Measurements from ENCODE around the gene CDKN3. TPM values are rescaled to one million over a fixed set of nuclear protein-coding genes. Genes with fewer than 3 reads are reported as not detected.
"Not testable (repeated sequence)": the region's sequence is repeated elsewhere in the genome, so short reads cannot be mapped to it uniquely, and the experiment has no call there.

Gene CDKN3
- total RNA-seq, 2 experiments from 2014 or later: 150 to 157 TPM

DNA sequence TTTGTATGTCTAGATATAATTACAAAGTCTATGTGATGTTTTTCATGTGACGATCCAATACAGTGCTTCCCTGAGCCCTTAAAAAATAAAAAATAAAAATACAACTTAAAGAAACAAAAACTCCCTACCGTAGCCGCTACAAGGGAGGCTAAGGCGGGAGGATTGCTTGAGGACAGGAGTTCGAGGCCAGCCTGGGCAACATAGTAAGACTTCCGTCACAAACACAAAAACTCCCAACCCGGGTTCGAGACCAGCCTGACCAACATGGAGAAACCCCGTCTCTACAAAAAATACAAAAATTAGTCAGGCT is 669 bp upstream of the CDKN3 start:
- no peak for DNase-seq (ENCODE audit: low spot score)
- ChIA-PET CTCF (ENCODE audit: unreplicated experiment) (no interaction called here), POLR2A (interaction anchor here (0.7 to 2.0 kb wide), 9 partner anchors 38 to 783 kb away, joined by 3 to 11 read pairs (median 5); partner anchors contain the start of gene CGRRF1)
- TSS peak; percentile 99 for BruUV-seq (replicated peaks)
- H4K20me1 ChIP-seq (ENCODE audit: insufficient read depth, low read length): peaks cover 4% of the 10 kb centered on the region; the same call in 1 of the 2 replicates
- TF ChIP-seq, protein P1, sequence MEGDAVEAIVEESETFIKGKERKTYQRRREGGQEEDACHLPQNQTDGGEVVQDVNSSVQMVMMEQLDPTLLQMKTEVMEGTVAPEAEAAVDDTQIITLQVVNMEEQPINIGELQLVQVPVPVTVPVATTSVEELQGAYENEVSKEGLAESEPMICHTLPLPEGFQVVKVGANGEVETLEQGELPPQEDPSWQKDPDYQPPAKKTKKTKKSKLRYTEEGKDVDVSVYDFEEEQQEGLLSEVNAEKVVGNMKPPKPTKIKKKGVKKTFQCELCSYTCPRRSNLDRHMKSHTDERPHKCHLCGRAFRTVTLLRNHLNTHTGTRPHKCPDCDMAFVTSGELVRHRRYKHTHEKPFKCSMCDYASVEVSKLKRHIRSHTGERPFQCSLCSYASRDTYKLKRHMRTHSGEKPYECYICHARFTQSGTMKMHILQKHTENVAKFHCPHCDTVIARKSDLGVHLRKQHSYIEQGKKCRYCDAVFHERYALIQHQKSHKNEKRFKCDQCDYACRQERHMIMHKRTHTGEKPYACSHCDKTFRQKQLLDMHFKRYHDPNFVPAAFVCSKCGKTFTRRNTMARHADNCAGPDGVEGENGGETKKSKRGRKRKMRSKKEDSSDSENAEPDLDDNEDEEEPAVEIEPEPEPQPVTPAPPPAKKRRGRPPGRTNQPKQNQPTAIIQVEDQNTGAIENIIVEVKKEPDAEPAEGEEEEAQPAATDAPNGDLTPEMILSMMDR (conservative IDR thresholded peaks at IDR 0.05; ENCODE audit: low read length): no peak
- no peak for TF ChIP-seq EZH2phosphoT487 (IDR thresholded peaks at IDR 0.05; ENCODE audit: borderline replicate concordance, low read depth, low read length)
- H3K4me3 ChIP-seq (ENCODE audit: low read depth, low read length, poor library complexity, severe bottlenecking): peak overlapping the region; percentile 62
- peaks cover 22% of the 10 kb centered on the region for H3K36me3 ChIP-seq (ENCODE audit: insufficient read depth, low read length)
- H2AFZ ChIP-seq (ENCODE audit: low read length): peak overlapping the region; percentile 95
- H3K4me2 ChIP-seq (ENCODE audit: low read length): peak overlapping the region; percentile 67
- H3K79me2 ChIP-seq (ENCODE audit: insufficient read depth, low read depth, low read length): peaks cover 42% of the 10 kb centered on the region
- H3K4me1 ChIP-seq (ENCODE audit: insufficient read depth, low read length, poor library complexity, severe bottlenecking): peaks cover 31% of the 10 kb centered on the region
- H3K27ac ChIP-seq (ENCODE audit: low read depth, low read length, poor library complexity, severe bottlenecking): peak overlapping the region; percentile 66
- intact Hi-C loops (cut with micrococcal nuclease; ENCODE audit: unreplicated experiment): loop anchor here (2.0 to 10.0 kb wide), 4 partner anchors 45 to 1244 kb away; partner anchors contain the start of genes CNIH1, DDHD1 and GMFB
- H3K9me3 ChIP-seq (ENCODE audit: low read length): no peaks in the 10 kb centered on the region
- H3K9me2 ChIP-seq (ENCODE audit: insufficient read depth, low read length): no peaks in the 10 kb centered on the region

- no peaks in the 10 kb centered on the region for H3K9me2 ChIP-seq (ENCODE audit: insufficient read depth, low read length)
- DNase-seq (ENCODE audit: low spot score): no peak
- H3K4me2 ChIP-seq (ENCODE audit: low read length): peak overlapping the region; percentile 100
- peak overlapping the region; percentile 96 for H3K4me3 ChIP-seq (ENCODE audit: low read depth, low read length, poor library complexity, severe bottlenecking)
- BruUV-seq (replicated peaks): TSS peak; percentile 17
- intact Hi-C loops (cut with micrococcal nuclease; ENCODE audit: unreplicated experiment): loop anchor here (5.0 to 10.0 kb wide), 2 partner anchors 785 to 1247 kb away; partner anchors contain the start of gene DDHD1
- no peak overlapping the region for H2AFZ ChIP-seq (ENCODE audit: low read length)
- peaks cover 4% of the 10 kb centered on the region; the same call in 1 of the 2 replicates for H4K20me1 ChIP-seq (ENCODE audit: insufficient read depth, low read length)
- H3K27ac ChIP-seq (ENCODE audit: low read depth, low read length, poor library complexity, severe bottlenecking): no peak overlapping the region
- TF ChIP-seq EZH2phosphoT487 (IDR thresholded peaks at IDR 0.05; ENCODE audit: borderline replicate concordance, low read depth, low read length): no peak
- TF ChIP-seq, protein P1 (conservative IDR thresholded peaks at IDR 0.05; ENCODE audit: low read length): no peak
- H3K36me3 ChIP-seq (ENCODE audit: insufficient read depth, low read length): peaks cover 53% of the 10 kb centered on the region
- POLR2A ChIA-PET: interaction anchor here (0.6 kb wide), 3 partner anchors 11 to 492 kb away, joined by 3 to 8 read pairs (median 5); no protein-coding TSS in a partner anchor
- H3K79me2 ChIP-seq (ENCODE audit: insufficient read depth, low read depth, low read length): peaks cover 58% of the 10 kb centered on the region
- CTCF ChIA-PET (ENCODE audit: unreplicated experiment): interaction anchor here (0.6 kb wide), 1 partner anchor 20 kb away, joined by 3 read pairs; no protein-coding TSS in a partner anchor
- H3K9me3 ChIP-seq (ENCODE audit: low read length): peaks cover 6% of the 10 kb centered on the region; the same call in 1 of the 2 replicates
- peaks cover 31% of the 10 kb centered on the region for H3K4me1 ChIP-seq (ENCODE audit: insufficient read depth, low read length, poor library complexity, severe bottlenecking)
Measured at GRCh38 chr14:54399560-54399959, 2.8 kb downstream of the CDKN3 start.

DNA sequence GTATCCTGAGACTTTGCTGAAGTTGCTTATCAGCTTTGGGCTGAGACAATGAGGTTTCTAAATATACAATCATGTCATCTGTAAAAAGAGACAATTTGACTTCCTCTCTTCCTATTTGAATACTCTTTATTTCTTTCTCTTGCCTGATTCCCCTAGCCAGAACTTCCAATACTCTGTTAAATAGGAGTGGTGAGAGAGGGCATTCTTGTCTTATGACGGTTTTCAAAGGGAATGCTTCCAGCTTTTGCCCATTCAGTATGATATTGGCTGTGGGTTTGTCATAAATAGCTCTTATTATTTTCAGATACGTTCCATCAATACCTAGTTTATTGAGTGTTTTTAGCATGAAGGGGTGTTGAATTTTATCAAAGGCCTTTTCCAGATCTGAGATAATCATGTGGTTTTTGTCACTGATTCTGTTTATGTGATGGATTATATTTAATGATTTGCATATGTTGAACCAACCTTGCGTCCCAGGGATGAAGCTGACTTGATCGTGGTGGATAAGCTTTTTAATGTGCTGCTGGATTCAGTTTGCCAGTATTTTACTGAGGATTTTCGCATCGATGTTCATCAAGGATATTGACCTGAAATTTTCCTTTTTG is 6.7 kb downstream of the CDKN3 start:
- POLR2A ChIA-PET: interaction anchor here (2.1 kb wide), 1 partner anchor 9 kb away, joined by 8 read pairs; no protein-coding TSS in a partner anchor
- H3K9me3 ChIP-seq (ENCODE audit: low read length); CTCF ChIA-PET (ENCODE audit: unreplicated experiment); DNase-seq (ENCODE audit: low spot score); H3K4me3 ChIP-seq (ENCODE audit: low read depth, low read length, poor library complexity, severe bottlenecking); H2AFZ ChIP-seq (ENCODE audit: low read length); H3K9me2 ChIP-seq (ENCODE audit: insufficient read depth, low read length); intact Hi-C loops (cut with micrococcal nuclease; ENCODE audit: unreplicated experiment); H3K27ac ChIP-seq (ENCODE audit: low read depth, low read length, poor library complexity, severe bottlenecking); H3K4me2 ChIP-seq (ENCODE audit: low read length); H4K20me1 ChIP-seq (ENCODE audit: insufficient read depth, low read length); BruUV-seq (replicated peaks): not testable (repeated sequence)
- peaks cover 91% of the 10 kb centered on the region for H3K36me3 ChIP-seq (ENCODE audit: insufficient read depth, low read length)
- peaks cover 21% of the 10 kb centered on the region for H3K4me1 ChIP-seq (ENCODE audit: insufficient read depth, low read length, poor library complexity, severe bottlenecking)
- H3K79me2 ChIP-seq (ENCODE audit: insufficient read depth, low read depth, low read length): peaks cover 45% of the 10 kb centered on the region

Measured in OCI-LY7 (cell line).